ENCODE results near the gene SPHK1.
"Not testable (repeated sequence)": the region's sequence is repeated elsewhere in the genome, so short reads cannot be mapped to it uniquely, and the experiment has no call there.

The SPHK1 gene

DNA sequence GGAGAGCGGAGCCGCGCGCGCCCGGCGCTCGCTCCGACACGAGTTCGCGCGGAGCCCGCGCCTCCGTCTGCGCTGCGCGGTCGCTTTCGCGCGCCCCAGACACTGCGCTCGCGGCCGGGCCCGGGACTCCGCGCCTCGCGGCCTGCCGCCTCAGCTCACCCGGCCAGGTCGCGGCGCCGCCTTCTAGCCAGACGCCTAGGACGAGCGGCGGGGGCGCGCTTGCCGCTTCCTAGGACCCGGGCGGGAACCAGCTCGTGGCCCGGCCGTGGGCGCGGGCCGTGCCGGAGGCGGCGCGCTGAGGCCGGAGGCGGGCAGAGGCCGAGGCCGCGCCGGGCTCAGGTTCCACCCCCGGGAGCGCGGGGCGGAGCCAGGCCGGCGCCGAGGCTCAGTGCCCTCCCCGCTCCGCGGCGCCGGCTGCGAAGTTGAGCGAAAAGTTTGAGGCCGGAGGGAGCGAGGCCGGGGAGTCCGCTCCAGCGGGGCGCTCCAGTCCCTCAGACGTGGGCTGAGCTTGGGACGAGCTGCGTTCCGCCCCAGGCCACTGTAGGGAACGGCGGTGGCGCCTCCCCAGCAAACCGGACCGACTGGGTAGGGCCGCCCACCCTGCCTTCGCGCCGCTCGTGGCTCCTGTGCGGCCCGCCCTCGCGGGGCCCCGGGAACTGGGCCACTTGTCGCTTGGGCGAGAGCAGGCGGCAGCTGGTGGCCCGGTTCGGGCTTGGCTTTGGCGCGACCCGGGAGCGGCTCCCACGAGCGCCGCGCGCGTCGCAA is at the start of gene SPHK1:
SPHK1 (plus strand) TSS at position 388 of the 765 bp plus-strand sequence. CDS start 1,036 bp downstream, outside the sequence.
- FAIRE-seq = no peak

DNA sequence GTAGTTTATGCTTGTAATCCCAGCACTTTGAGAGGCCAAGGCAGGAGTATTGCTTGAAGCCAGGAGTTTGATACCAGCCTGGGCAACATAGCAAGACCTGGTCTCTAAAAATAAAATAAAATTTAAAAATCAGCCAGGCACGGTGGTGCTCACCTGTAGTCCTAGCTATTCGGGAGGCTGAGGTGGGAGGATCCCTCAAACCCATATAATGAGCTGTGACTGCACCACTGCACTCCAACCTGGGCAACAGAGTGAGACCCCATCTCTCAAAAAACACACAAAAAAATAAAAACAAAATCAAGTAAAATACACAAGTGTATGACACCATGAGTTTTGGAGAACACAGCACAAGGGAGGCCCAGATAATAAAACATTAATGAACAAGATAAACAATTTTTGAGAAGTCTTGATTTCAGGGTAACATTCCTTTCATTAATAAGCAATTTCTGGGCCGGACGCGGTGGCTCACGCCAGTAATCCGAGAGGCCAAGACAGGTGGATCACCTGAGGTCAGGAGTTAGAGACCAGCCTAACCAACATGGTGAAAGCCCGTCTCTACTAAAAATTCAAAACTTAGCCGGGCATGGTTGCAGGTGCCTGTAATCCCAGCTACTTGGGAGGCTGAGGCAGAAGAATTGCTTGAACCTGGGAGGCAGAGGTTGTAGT is 48.6 kb upstream of the SPHK1 start:
- no peak for FAIRE-seq

DNA sequence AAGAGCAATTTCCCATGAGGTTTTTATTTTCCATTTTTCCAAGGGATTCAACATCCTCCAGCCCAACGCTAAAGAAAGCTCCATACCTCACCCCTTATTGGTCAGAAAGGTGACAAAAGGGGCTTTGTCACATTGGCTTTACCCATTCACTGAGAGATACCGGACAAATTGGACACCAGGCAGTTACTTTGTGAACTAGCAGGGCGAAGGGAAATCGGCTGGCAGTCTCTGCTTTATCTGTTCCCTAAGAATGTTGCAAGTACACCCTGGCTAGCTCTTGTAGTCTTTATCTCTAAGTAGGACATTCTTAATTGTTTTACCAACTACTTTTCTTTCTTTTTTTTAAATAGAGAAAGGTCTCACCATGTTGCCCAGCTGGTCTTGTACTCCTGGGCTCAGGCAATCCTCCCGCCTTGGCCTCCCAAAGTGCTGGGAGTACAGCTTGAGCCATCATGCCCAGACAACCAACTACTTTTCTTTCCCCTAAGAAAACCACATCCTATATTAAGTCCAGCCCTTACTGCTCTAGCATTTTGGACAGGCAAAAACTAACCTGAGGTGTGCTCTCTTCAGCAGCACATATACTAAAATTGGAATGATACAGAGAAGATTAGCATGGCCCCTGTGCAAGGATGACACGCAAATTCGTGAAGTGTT is 47.5 kb upstream of the SPHK1 start:
- no peak for FAIRE-seq

DNA sequence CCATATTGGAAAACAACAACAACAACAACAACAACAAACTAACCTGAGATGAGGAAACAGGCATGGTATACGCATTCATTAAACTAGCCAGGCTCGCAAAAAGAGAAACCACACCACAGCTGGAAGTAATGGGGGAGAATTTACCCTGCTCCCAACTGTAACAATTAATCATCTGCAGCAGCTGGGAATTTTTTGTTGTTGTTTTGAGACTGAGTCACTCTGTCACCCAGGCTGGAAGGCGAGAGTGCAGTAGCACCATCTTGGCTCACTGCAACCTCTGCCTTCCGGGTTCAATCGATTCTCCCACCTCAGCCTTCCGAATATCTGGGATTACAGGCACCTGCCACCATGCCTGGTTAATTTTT is 47.0 kb upstream of the SPHK1 start:
- no peak for FAIRE-seq

- no peak for FAIRE-seq
These were observed 43.1 kb upstream of the SPHK1 start for GRCh38 chr17:76341301-76341700.

GRCh38 chr17:76343106-76343505 is 41.3 kb upstream of the SPHK1 start:
- FAIRE-seq = no peak

- FAIRE-seq = no peak
These were observed 38.9 kb upstream of the SPHK1 start for GRCh38 chr17:76345377-76345974.

DNA sequence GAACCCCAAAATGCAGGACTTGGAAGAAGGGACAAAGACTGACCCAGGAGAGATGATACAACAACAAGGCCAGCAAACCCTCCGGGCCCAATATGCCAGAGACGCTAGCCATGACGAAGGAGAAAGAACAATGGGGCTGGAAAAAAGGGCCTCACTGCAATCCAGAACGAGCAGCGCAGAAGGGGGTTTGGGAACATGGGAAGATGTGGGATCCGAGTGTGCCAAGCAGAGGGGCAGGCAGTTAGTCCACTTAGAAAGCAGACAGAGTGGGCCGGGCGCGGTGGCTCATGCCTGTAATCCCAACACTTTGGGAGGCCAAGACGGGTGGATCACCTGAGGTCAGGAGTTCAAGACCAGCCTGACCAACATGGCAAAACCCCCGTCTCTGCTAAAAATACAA is 37.5 kb upstream of the SPHK1 start:
- not testable (repeated sequence) for FAIRE-seq

DNA sequence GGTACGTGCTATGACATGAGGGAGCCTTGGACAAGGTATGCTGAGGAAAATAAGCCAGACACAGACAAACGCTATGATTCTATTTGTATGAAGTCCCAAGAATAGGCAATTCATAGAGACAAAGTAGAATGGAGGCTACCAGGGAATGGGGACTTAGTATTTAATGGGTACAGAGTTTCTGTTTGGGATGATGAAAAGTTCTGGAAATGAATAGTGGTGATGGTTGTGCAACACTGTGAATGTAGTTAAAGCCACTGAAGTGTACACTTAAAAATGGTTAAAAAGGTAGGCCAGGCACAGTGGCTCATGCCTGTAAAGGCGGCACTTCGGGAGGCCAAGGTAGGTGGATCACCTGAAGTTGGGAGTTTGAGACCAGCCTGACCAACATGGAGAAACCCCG is 33.9 kb upstream of the SPHK1 start:
- FAIRE-seq = no peak

- FAIRE-seq = no peak
These were observed 32.8 kb upstream of the SPHK1 start for GRCh38 chr17:76351526-76352071.

GRCh38 chr17:76353004-76353598 is 31.3 kb upstream of the SPHK1 start:
- FAIRE-seq = no peak

- peak; percentile 16 for FAIRE-seq
These were observed 30.7 kb upstream of the SPHK1 start, which contains the start of gene PRPSAP1 for GRCh38 chr17:76353599-76354316. Gene PRPSAP1 (minus strand): TSS chr17:76353916. CDS start chr17:76353703, 213 bp downstream.

- FAIRE-seq = no peak
These were observed 30.1 kb upstream of the SPHK1 start for GRCh38 chr17:76354317-76354729.

GRCh38 chr17:76354747-76355310 is 29.6 kb upstream of the SPHK1 start:
- no peak for FAIRE-seq

DNA sequence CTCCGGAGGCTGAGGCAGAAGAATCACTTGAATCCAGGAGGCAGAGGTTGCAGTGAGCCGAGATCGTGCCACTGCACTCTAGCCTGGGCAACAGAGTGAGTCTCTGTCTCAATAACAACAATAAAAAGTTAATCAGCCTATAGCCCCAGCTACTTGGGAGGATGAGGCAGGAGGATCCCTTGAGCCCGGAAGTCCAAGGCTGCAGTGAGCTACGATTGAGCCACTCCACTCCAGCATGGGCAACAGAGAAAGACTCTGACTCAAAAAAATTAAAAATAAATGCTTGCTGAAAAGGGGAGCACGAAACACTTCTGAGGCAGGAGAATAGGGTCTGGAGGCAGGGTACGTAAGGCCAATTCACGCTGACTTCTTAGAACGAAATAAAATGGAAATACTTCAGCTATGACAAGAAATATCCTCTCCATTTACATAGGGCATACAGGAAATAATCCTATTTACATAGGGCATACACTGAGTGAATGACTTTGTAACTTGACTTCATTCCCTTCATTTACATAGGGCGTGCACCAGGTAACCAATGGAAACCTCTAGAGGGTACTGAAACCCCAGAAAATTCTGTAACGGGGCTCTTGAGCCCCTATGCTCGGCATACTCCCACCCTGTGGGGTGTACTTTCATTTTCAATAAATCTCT is 27.5 kb upstream of the SPHK1 start:
- FAIRE-seq = no peak

DNA sequence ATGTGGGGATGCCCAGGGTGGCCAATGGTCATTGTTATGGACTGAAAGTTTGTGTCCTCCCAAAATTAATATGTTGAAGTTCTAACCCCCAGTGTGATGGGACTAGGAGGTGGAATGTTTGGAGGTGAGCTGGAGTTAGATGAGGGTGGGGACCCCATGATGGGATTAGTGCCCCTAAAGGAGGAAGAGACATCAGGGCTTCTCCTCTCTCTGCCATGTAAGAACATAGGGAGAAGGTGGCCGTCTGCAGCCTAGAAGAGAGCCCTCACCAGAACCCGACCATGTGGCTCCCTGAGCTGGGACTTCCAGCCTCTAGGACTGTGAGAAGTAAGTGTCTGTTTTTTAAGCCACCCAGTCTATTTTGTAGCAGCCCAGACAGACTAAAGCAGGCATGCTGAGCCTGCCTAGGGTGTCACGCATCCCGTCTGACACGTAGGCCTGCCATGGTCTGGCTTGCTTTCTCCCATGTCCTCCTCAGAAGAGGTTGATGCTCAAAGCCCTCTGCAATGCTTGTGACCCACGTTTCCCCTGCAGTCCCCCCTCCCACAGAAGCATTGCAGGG is 26.7 kb upstream of the SPHK1 start:
- no peak for FAIRE-seq

DNA sequence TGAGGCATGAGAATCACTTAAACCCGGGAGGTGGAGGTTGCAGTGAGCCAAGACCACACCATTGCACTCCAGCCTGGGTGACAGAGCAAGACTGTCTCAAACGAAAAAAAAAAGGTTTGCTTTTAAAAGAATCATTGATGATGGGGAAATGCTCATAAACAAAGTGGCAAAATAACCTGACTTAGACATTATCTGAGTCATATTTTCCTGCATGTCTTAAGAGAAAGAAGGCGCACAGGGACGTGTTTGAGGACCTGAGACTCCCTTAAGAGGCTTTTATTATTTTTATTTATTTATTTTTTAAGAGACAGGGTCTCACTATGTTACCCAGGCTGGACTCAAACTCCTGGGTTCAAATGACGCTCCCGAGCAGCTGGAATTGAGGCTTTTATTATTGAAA is 25.0 kb upstream of the SPHK1 start:
- FAIRE-seq = no peak

DNA sequence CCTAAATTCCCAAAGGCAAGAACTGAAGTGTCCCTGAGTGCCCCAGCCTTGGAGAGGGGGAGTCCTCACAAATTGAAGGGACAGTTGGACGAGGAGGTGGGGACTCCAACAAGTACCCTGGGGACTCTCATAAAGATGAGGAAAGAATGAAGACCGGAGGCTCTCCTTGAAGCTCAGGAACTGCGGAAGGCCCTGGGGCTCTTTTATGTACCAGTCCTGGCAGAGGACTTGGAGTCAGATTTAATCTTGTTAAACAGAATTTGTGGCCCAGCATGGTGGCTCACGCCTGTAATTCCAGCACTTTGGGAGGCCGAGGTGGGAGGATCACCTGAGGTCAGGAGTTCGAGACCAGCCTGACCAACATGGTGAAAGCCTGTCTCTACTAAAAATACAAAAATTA is 24.6 kb upstream of the SPHK1 start:
- FAIRE-seq = not testable (repeated sequence)

GRCh38 chr17:76360461-76360860 is 23.9 kb upstream of the SPHK1 start:
- FAIRE-seq = no peak

DNA sequence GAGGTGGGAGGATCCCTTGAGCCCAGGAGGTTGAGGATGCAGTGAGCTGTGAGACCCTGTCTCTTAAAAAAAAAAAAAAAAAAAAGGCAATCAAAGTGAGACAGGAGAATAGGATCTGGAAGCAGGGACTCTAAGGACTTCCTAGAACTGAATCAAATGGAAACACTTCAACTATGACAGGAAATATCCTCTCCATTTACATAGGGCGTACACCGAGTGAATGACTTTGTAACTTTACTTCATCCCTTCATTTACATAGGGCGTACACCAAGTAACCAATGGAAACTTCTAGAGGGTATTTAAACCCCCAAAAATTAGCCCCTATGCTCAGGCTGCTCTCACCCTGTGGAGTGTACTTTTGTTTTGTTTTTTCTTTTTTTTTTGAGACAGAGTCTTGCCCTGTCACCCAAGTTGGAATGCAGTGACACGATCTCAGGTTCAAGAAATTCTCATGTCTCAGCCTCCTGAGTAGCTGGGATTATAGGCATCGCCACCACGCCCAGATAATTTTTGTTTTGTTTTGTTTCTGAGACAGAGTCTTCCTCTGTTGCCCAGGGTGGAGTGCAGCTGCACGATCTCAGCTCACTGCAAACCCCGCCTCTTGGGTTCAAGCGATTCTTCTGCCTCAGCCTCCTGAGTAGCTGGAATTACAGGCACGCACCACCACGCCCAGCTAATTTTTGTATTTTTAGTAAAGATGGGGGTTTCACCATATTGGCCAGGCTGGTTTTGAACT is 21.1 kb upstream of the SPHK1 start:
- no peak for FAIRE-seq

Measured in A204.1 (cell line).